GM23338 (cell line): ENCODE data around the gene SMAD3. TPM values are rescaled to one million over a fixed set of nuclear protein-coding genes. Genes with fewer than 3 reads are reported as not detected.
A peak's percentile ranks its signal among the peaks of the same experiment; 100 is the strongest.

ENCODE experiments used
- ATAC-seq: fragments of 200-7000 bp; cut with Tn5 transposase; 3 replicates; pipeline ENCODE4 v1.9.1; 2020
- DNase-seq: peaks from one replicate; pipeline ENCODE4 v3.0.0-alpha.2; 2015; ENCODE audit warnings: low spot score
- H2AFZ ChIP-seq: fragments of 200-600 bp; sonication (generic); 2 replicates; pipeline ENCODE4 v1.8.0; 2016; ENCODE audit warnings: antibody characterized with exemption, mild to moderate bottlenecking, moderate library complexity
- H3F3A ChIP-seq: fragments of 200-600 bp; sonication (generic); replicated peaks from 2 replicates; pipeline ENCODE4 v1.8.0; 2017; ENCODE audit warnings: antibody characterized with exemption, mixed run types, low read depth
- H3K27ac ChIP-seq: fragments of 200-600 bp; sonication (generic); 2 replicates; pipeline ENCODE4 v1.6.1; 2016; ENCODE audit warnings: low read depth
- H3K27me3 ChIP-seq: fragments of 200-600 bp; sonication (generic); 2 replicates; pipeline ENCODE4 v1.8.0; 2016; ENCODE audit warnings: mild to moderate bottlenecking, mixed run types, moderate library complexity; ENCODE audit not compliant: insufficient read depth
- H3K36me3 ChIP-seq: fragments of 200-600 bp; sonication (generic); 2 replicates; pipeline ENCODE4 v1.8.0; 2016; ENCODE audit warnings: mild to moderate bottlenecking; ENCODE audit not compliant: insufficient read depth
- H3K4me1 ChIP-seq: fragments of 200-600 bp; sonication (generic); 2 replicates; pipeline ENCODE4 v1.8.0; 2016; ENCODE audit warnings: mild to moderate bottlenecking, moderate library complexity; ENCODE audit not compliant: insufficient read depth
- H3K4me2 ChIP-seq: fragments of 200-600 bp; sonication (generic); 2 replicates; pipeline ENCODE4 v1.7.1; 2017; ENCODE audit warnings: mixed run types
- H3K4me3 ChIP-seq: fragments of 200-600 bp; sonication (generic); 2 replicates; pipeline ENCODE4 v1.6.1; 2016; ENCODE audit warnings: mixed run types
- H3K79me2 ChIP-seq: fragments of 200-600 bp; sonication (generic); replicated peaks from 2 replicates; pipeline ENCODE4 v1.8.0; 2017; ENCODE audit warnings: mild to moderate bottlenecking; ENCODE audit not compliant: insufficient read depth
- H3K9me2 ChIP-seq: fragments of 200-600 bp; sonication (generic); 2 replicates; pipeline ENCODE4 v1.8.0; 2017; ENCODE audit not compliant: insufficient read depth
- H4K20me1 ChIP-seq: fragments of 200-600 bp; sonication (generic); replicated peaks from 2 replicates; pipeline ENCODE4 v1.8.0; 2017; ENCODE audit warnings: mild to moderate bottlenecking; ENCODE audit not compliant: insufficient read depth
- H3K27ac Mint-ChIP-seq: 2 replicates; pipeline ENCODE4 v1.8.0; 2020; ENCODE audit warnings: inconsistent platforms, mild to moderate bottlenecking, moderate library complexity, mixed read lengths
- H3K27me3 Mint-ChIP-seq: 3 replicates; pipeline ENCODE4 v1.8.0; 2022; ENCODE audit warnings: low read depth, mild to moderate bottlenecking, moderate library complexity, mixed read lengths, inconsistent platforms; ENCODE audit not compliant: insufficient read depth, poor library complexity
- H3K36me3 Mint-ChIP-seq: 3 replicates; pipeline ENCODE4 v1.8.0; 2021; ENCODE audit warnings: low read depth, mild to moderate bottlenecking, inconsistent platforms, moderate library complexity, mixed read lengths
- H3K4me1 Mint-ChIP-seq: 3 replicates; pipeline ENCODE4 v1.8.0; 2020; ENCODE audit warnings: mild to moderate bottlenecking, inconsistent platforms, mixed read lengths
- H3K4me3 Mint-ChIP-seq: 3 replicates; pipeline ENCODE4 v1.8.0; 2021; ENCODE audit warnings: moderate library complexity, mild to moderate bottlenecking, inconsistent platforms, mixed read lengths
- H3K9me3 Mint-ChIP-seq: 3 replicates; pipeline ENCODE4 v1.8.0; 2020; ENCODE audit warnings: moderate library complexity, mild to moderate bottlenecking, inconsistent platforms, mixed read lengths
- CTCF ChIP-seq, 2 experiments: fragments of 200-600 bp in 1 of 2; sonication (generic) in 1 of 2; conservative IDR thresholded peaks; 2 replicates each; pipeline versions ENCODE4 v1.5.1 to v1.6.1; 2016 to 2017; ENCODE audit warnings: antibody characterized with exemption in 2 of 2, low read depth in 2 of 2, mild to moderate bottlenecking in 2 of 2, moderate library complexity in 1 of 2
- ETS1 ChIP-seq: IDR thresholded peaks from 2 replicates; pipeline ENCODE4 v1.6.1; 2016; ENCODE audit warnings: antibody characterized with exemption
- NANOG ChIP-seq: IDR thresholded peaks from 2 replicates; pipeline ENCODE4 v1.6.1; 2016; ENCODE audit warnings: antibody characterized with exemption, borderline replicate concordance
- STAT1 ChIP-seq: IDR thresholded peaks from one replicate; pipeline ENCODE4 v1.6.1; 2016; ENCODE audit warnings: antibody characterized with exemption; ENCODE audit not compliant: unreplicated experiment
- ZNF462 ChIP-seq: fragments of 250-450 bp; sonication (Bioruptor Pico); IDR thresholded peaks from 2 replicates; pipeline ENCODE4 v1.5.0; 2020; ENCODE audit warnings: mild to moderate bottlenecking, moderate library complexity
- polyA plus RNA-seq: library from polyadenylated mRNA; unstranded; fragments of >200 nt; fragmentation: Nextera tagmentation; extraction: Ambion mirVana; gene quantifications from 2 replicates; pipeline ENCODE4 v1.2.1, GENCODE V29; 2016
- total RNA-seq: library from RNA; depleted of rRNA; stranded (reverse); fragments of >200 nt; shearing (Covaris generic); gene quantifications from 2 replicates; pipeline ENCODE4 v1.2.3, GENCODE V29; 2014

SMAD3 gene
- total and polyA plus RNA-seq, 2 experiments from 2014 or later = 4.9 to 11.6 TPM

- TF ChIP-seq CTCF (conservative IDR thresholded peaks at IDR 0.05; ENCODE audit: low read depth in 2 of 2) (no peak), ZNF462 (no peak), NANOG (no peak)
Observed at GRCh38 chr15:67038736-67039135, 26.7 kb upstream of the SMAD3 start (continued).

GRCh38 chr15:67039384-67040075 is 25.9 kb upstream of the SMAD3 start:
- Mint-ChIP-seq H3K27ac (peak overlapping the region; percentile 4; the same call in 1 of the 2 replicates), H3K4me3 (no peak overlapping the region; the same call in 2 of the 3 replicates), H3K36me3 (no peaks in the 10 kb centered on the region), H3K9me3 (no peaks in the 10 kb centered on the region), H3K4me1 (peaks cover 35% of the 10 kb centered on the region), H3K27me3 (peaks cover 7% of the 10 kb centered on the region)
- ATAC-seq (peak; percentile 76), DNase-seq (peak; percentile 70)
- no peak overlapping the region for H3K27ac ChIP-seq
- H3F3A ChIP-seq = 0 out of 2 replicates have a peak, but pooled peaks cover 2% of the 10 kb centered on the region
- H3K4me2 ChIP-seq = peak overlapping the region; percentile 22
- TF ChIP-seq ZNF462 = peak; percentile 44; the same call in 1 of the 2 replicates
- no peak for TF ChIP-seq ETS1
- TF ChIP-seq STAT1 = no peak
- H4K20me1 ChIP-seq = no peaks in the 10 kb centered on the region
- H2AFZ ChIP-seq = peak overlapping the region; percentile 90; the same call in 1 of the 2 replicates
- no peak overlapping the region for H3K4me3 ChIP-seq
- peaks cover 35% of the 10 kb centered on the region for H3K4me1 ChIP-seq
- no peaks in the 10 kb centered on the region for H3K36me3 ChIP-seq
- H3K9me2 ChIP-seq = no peaks in the 10 kb centered on the region
- H3K27me3 ChIP-seq = peaks cover 6% of the 10 kb centered on the region
- no peaks in the 10 kb centered on the region for H3K79me2 ChIP-seq
